Progenitor cell of endocrine pancreas (in vitro differentiated cells): ENCODE results near the gene GPI. TPM values are rescaled to one million over a fixed set of nuclear protein-coding genes. Genes with fewer than 3 reads are reported as not detected.

ENCODE experiments used
- DNase-seq: peaks from one replicate; pipeline ENCODE4 v3.0.0; 2021; ENCODE audit warnings: low spot score; ENCODE audit not compliant: unreplicated experiment
- H3K27ac Mint-ChIP-seq: 2 replicates; pipeline ENCODE4 v1.8.0; 2021; ENCODE audit warnings: mild to moderate bottlenecking, moderate library complexity, mixed read lengths
- H3K27me3 Mint-ChIP-seq: 2 replicates; pipeline ENCODE4 v1.8.0; 2021; ENCODE audit warnings: mixed read lengths
- H3K36me3 Mint-ChIP-seq: 2 replicates; pipeline ENCODE4 v1.8.0; 2022; ENCODE audit warnings: mixed read lengths; ENCODE audit not compliant: insufficient read depth
- H3K4me1 Mint-ChIP-seq: 2 replicates; pipeline ENCODE4 v1.8.0; 2021; ENCODE audit warnings: low read depth, mixed read lengths
- H3K4me3 Mint-ChIP-seq: 2 replicates; pipeline ENCODE4 v1.8.0; 2021; ENCODE audit warnings: low read depth, mild to moderate bottlenecking, moderate library complexity, mixed read lengths
- H3K9me3 Mint-ChIP-seq: 2 replicates; pipeline ENCODE4 v1.8.0; 2021; ENCODE audit warnings: low read depth, mixed read lengths
- CTCF ChIP-seq: fragments of 200-600 bp; sonication (generic); IDR thresholded peaks from one replicate; pipeline ENCODE4 v1.5.0; 2021; ENCODE audit warnings: antibody characterized with exemption, mild to moderate bottlenecking; ENCODE audit not compliant: unreplicated experiment
- total RNA-seq: library from RNA; stranded (reverse); gene quantifications from 2 replicates; pipeline ENCODE4 v1.2.1, GENCODE V29; 2021

The GPI gene
- total RNA-seq, 1 donor from 2014 or later, result 147 TPM

- H3K4me1 Mint-ChIP-seq, result no peaks in the 10 kb centered on the region
Observed at GRCh38 chr19:34380639-34381241, 15.7 kb downstream of the GPI start.

GRCh38 chr19:34381399-34382251 lies 16.6 kb downstream of the GPI start:
- Mint-ChIP-seq H3K27me3 (no peaks in the 10 kb centered on the region), H3K27ac (no peak overlapping the region), H3K9me3 (no peaks in the 10 kb centered on the region), H3K4me1 (no peaks in the 10 kb centered on the region), H3K36me3 (peaks cover 23% of the 10 kb centered on the region), H3K4me3 (no peak overlapping the region)
- no peak for DNase-seq
- no peak for TF ChIP-seq CTCF

More at GRCh38 chr19:34380639-34381241, 15.7 kb downstream of the GPI start:
- Mint-ChIP-seq H3K9me3 (no peaks in the 10 kb centered on the region), H3K27ac (no peak overlapping the region), H3K4me3 (no peak overlapping the region), H3K27me3 (no peaks in the 10 kb centered on the region), H3K36me3 (peaks cover 22% of the 10 kb centered on the region)
- no peak for TF ChIP-seq CTCF
- no peak for DNase-seq

DNA sequence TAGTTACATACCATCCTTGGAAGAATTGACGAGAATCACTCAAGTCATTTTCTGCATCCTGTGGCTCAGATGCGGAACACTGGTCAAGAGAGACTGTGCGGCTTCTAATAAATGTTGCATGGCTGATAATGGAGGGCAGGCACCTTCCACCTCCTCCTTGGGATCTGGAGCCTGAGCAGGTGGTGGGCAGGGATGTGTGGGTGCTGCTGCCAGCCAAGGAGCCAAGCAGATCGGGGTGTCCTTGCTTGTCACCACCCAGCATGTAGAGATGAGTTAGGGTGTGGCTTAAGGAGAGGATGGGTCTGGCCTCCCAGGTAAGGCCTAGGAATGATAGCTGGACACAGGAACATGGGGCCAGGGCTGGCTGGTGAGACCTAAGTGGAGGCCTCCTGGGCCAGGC lies 17.5 kb downstream of the GPI start:
- Mint-ChIP-seq H3K9me3 (no peaks in the 10 kb centered on the region), H3K27me3 (no peaks in the 10 kb centered on the region), H3K27ac (peak overlapping the region; percentile 33), H3K36me3 (peaks cover 22% of the 10 kb centered on the region), H3K4me1 (no peaks in the 10 kb centered on the region), H3K4me3 (no peak overlapping the region)
- no peak for DNase-seq
- TF ChIP-seq CTCF, result no peak

GRCh38 chr19:34383599-34383998 lies 18.6 kb downstream of the GPI start:
- H3K27me3 Mint-ChIP-seq, result no peaks in the 10 kb centered on the region
- H3K27ac Mint-ChIP-seq, result no peak overlapping the region
- peaks cover 19% of the 10 kb centered on the region for H3K36me3 Mint-ChIP-seq
- H3K4me1 Mint-ChIP-seq, result no peaks in the 10 kb centered on the region
- DNase-seq, result no peak
- H3K9me3 Mint-ChIP-seq, result no peaks in the 10 kb centered on the region
- H3K4me3 Mint-ChIP-seq, result no peak overlapping the region
- no peak for TF ChIP-seq CTCF

GRCh38 chr19:34386645-34387445 lies 21.8 kb downstream of the GPI start:
- Mint-ChIP-seq H3K27me3 (no peaks in the 10 kb centered on the region), H3K27ac (peak overlapping the region; percentile 6), H3K4me1 (no peaks in the 10 kb centered on the region), H3K4me3 (no peak overlapping the region), H3K36me3 (peaks cover 17% of the 10 kb centered on the region), H3K9me3 (no peaks in the 10 kb centered on the region)
- DNase-seq, result no peak
- no peak for TF ChIP-seq CTCF
